ENCODE data around the gene PRDM2. TPM values are rescaled to one million over a fixed set of nuclear protein-coding genes. Genes with fewer than 3 reads are reported as not detected.

Gene PRDM2
- total RNA-seq, 4 donors from 2014 or later, result 32.6 to 48.1 (median 38.0) TPM

DNA sequence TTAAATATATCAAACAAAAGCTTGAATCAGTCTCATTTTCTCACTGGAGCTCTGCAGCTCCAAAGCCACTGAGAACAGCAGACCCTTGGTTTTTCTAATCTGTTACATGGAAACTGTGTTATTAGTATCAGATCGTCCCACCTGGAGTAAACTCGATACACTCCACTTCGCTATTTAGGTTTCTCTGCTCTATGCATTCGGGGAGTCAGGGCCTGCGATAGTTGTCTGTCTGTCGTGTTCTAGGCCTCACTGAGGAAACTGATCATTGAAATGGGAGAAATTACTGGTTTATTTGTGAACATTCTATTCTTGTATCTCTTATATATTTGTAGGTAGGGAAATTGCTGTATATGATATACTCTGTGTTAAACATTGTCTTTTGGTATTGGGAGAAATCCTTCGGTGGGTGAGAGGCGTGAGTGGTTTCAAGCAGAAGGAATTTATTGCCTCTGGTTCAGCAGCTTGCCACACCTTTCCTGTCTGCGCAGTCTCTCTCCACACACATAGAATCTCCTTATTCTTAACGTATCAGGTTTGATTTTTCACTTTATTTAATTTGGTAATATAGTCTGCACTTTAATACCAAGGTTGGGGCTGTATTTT, 8.5 kb downstream of the PRDM2 start:
- TF ChIP-seq, protein P1, sequence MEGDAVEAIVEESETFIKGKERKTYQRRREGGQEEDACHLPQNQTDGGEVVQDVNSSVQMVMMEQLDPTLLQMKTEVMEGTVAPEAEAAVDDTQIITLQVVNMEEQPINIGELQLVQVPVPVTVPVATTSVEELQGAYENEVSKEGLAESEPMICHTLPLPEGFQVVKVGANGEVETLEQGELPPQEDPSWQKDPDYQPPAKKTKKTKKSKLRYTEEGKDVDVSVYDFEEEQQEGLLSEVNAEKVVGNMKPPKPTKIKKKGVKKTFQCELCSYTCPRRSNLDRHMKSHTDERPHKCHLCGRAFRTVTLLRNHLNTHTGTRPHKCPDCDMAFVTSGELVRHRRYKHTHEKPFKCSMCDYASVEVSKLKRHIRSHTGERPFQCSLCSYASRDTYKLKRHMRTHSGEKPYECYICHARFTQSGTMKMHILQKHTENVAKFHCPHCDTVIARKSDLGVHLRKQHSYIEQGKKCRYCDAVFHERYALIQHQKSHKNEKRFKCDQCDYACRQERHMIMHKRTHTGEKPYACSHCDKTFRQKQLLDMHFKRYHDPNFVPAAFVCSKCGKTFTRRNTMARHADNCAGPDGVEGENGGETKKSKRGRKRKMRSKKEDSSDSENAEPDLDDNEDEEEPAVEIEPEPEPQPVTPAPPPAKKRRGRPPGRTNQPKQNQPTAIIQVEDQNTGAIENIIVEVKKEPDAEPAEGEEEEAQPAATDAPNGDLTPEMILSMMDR (IDR thresholded peaks at IDR 0.05; ENCODE audit: low read depth), result no peak

DNA sequence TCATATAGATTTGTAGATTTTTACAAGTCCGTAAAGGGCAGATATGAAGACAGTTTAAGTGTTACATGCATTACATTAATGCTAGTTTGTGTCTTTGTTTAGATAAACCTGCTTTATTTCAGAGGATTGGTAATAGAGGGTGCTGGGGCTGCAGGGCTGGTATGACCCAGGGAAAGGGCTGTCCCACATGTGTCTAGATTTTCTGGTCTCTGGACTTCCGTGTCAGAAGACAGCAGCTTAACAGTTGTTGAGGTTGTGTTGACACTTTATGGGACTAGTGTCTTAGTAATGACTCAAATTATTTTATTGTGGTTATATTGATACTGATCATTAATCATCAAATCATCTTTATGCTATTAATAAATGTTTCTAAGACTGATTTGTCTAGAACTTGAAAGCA, 10.1 kb downstream of the PRDM2 start:
- TF ChIP-seq, protein P1 (IDR thresholded peaks at IDR 0.05; ENCODE audit: low read depth), result no peak

DNA sequence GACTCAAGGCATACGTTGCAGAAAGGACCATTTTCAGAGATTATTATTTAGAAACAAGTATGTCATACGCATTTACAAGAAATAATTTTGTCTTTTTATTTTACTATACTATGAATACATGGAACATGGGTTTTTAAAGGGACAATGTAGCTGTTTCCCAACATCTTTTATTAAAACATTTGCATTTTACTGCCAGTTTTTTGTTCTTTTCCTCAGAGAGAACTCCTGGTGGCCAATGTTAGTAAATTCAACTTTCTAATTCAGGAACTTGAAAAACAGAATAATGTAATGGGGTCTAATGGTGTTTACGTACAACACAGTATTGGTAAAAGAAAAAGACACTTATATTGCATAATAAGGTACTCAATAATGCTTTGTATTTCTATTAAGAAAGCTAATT, 14.9 kb downstream of the PRDM2 start:
- TF ChIP-seq, protein P1 (IDR thresholded peaks at IDR 0.05; ENCODE audit: low read depth), result no peak

DNA sequence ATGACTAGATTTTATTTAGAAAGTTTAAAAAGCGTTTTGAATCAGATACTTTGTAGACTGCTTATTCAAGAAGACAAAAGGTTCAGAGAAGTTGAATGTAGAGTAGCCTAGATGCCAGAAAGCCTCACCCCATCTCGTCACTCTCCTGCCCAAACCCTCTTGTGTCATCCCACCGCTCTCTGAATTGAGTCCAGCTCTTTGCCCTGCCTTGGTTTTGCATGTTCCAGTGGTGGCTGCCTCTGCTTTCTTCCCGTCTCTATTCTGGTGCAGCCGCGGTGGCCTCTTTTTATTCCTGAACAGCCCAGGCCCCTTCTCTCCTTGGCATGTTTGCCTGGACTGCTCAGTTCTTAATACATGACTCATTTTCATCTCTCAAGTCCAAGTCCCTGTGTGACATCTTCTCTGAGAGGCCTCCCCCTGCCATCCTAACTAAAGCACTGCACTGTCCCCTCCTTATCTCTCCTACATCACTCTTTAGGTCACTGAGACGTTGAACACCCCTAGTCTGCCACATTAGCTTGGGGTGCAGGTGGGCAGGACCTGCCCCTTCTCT, 22.9 kb downstream of the PRDM2 start:
- TF ChIP-seq, protein P1 (IDR thresholded peaks at IDR 0.05; ENCODE audit: low read depth), result no peak

DNA sequence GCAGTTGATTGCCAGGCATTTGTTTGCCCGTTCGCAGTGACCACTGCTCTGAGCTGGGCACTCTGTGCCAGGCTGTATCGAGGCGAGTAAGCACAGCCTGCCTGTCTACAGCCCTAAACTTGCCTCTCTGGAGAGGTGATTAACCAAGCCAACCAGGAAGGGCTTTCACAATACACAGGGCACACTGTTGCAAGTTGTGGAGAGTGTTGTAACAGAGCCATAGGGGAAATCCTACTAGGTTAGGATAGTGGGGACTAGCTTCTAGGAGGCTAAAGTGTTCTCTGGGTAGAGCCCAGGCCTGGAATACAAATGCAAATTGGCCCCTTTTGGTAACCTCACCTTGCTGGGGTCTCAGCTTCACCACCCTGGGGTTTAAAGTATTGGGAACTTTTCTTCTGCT, 23.8 kb downstream of the PRDM2 start:
- TF ChIP-seq, protein P1 (IDR thresholded peaks at IDR 0.05; ENCODE audit: low read depth), result no peak

DNA sequence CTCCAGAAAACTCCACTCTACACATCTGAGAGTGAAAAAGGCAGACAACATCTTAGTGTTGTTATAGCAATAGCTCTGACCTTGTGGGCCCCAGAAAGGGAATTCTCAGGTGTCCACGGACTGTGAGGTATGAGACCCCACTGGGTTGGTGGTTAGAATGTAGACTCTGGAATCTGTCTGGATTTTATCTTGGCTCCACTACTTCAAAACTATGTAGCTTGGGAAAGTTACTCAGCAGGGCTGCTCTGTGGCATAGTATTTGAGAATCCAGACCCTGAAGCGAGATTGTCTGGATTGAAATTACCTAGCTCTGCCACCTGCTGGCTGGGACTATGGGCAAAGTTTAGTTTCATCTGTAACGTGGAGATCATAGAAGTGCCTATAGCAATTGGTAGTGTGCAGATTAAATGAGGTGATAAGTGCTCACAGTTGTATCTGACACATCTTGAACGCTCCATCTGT, 25.8 kb downstream of the PRDM2 start:
- TF ChIP-seq, protein P1 (IDR thresholded peaks at IDR 0.05; ENCODE audit: low read depth), result no peak

DNA sequence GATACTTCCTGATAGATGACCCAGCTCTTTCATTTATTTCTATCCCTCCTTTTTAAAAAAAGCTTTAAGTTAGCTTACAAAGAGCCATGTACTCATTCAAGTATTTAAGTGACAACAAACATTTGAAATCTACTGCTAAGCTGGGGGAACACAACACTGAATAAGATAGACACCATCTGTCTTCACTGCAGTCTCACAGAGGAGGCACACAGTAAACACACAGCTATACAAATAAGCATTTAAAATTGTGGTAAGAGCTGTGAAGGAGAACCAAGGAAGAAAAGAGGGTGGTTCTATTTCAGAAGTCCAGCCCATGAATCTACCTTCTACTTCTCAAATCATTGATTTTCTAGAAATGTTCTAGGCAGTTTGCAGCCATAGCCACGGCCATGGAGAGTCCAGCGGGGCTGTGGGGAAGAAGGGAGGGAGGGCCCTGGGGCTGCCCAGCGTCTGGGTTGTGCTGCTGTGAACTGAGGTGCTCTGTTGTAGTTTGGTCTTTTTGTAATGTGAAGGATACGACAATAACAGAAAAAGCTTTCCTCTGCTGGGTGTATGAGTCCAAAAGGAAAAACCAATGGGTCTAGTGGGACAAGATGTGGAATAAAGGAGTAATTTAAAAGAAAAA, 28.2 kb downstream of the PRDM2 start:
- TF ChIP-seq, protein P1 (IDR thresholded peaks at IDR 0.05; ENCODE audit: low read depth), result no peak
